ENCODE results near the gene SEMG2. TPM values are rescaled to one million over a fixed set of nuclear protein-coding genes. Genes with fewer than 3 reads are reported as not detected.

The SEMG2 gene
- total and polyA plus RNA-seq, 9 of the 15 experiments (the other 6 are each of a cell fraction or from before 2014, with no cell fraction given): not detected

GRCh38 chr20:45230631-45231030 is 9.5 kb downstream of the SEMG2 start (continued):
- TF ChIP-seq ETV6 (IDR thresholded peaks at IDR 0.05; ENCODE audit: borderline replicate concordance in 1 of 2, low read depth in 2 of 2, low read length in 1 of 2) (no peak), ETV6 (CRISPR knock-in tag; IDR thresholded peaks at IDR 0.05; ENCODE audit: borderline replicate concordance) (no peak), FOXP1 (CRISPR knock-in tag; IDR thresholded peaks at IDR 0.05) (no peak), KLF1 (tag; IDR thresholded peaks at IDR 0.05) (no peak), NFIC (IDR thresholded peaks at IDR 0.05) (no peak), NKRF (IDR thresholded peaks at IDR 0.05; ENCODE audit: borderline replicate concordance) (no peak), ZNF133 (CRISPR knock-in tag; IDR thresholded peaks at IDR 0.05) (no peak), GABPA (tag; conservative IDR thresholded peaks at IDR 0.05; ENCODE audit: low read depth) (peak; percentile 60), NR2C1 (IDR thresholded peaks at IDR 0.05) (peak; percentile 93), NR2C1 (tag; IDR thresholded peaks at IDR 0.05) (peak; percentile 94)
- TF ChIP-seq, protein P1, sequence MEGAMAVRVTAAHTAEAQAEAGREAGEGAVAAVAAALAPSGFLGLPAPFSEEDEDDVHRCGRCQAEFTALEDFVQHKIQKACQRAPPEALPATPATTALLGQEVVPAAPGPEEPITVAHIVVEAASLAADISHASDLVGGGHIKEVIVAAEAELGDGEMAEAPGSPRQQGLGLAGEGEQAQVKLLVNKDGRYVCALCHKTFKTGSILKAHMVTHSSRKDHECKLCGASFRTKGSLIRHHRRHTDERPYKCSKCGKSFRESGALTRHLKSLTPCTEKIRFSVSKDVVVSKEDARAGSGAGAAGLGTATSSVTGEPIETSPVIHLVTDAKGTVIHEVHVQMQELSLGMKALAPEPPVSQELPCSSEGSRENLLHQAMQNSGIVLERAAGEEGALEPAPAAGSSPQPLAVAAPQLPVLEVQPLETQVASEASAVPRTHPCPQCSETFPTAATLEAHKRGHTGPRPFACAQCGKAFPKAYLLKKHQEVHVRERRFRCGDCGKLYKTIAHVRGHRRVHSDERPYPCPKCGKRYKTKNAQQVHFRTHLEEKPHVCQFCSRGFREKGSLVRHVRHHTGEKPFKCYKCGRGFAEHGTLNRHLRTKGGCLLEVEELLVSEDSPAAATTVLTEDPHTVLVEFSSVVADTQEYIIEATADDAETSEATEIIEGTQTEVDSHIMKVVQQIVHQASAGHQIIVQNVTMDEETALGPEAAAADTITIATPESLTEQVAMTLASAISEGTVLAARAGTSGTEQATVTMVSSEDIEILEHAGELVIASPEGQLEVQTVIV (CRISPR knock-in tag; IDR thresholded peaks at IDR 0.05; ENCODE audit: borderline replicate concordance): no peak
- TF ChIP-seq, protein P2, sequence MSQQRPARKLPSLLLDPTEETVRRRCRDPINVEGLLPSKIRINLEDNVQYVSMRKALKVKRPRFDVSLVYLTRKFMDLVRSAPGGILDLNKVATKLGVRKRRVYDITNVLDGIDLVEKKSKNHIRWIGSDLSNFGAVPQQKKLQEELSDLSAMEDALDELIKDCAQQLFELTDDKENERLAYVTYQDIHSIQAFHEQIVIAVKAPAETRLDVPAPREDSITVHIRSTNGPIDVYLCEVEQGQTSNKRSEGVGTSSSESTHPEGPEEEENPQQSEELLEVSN (IDR thresholded peaks at IDR 0.05; ENCODE audit: borderline replicate concordance in 1 of 2, extremely low read depth in 1 of 2, insufficient read depth in 1 of 2, insufficient read length in 1 of 2, low read depth in 1 of 2, low read length in 1 of 2, poor library complexity in 1 of 2, severe bottlenecking in 1 of 2): no peak
- TF ChIP-seq, protein P3, sequence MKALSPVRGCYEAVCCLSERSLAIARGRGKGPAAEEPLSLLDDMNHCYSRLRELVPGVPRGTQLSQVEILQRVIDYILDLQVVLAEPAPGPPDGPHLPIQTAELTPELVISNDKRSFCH (CRISPR knock-in tag; IDR thresholded peaks at IDR 0.05): no peak
- TF ChIP-seq, protein P3 (tag; IDR thresholded peaks at IDR 0.05): no peak
- TF ChIP-seq, protein P4, sequence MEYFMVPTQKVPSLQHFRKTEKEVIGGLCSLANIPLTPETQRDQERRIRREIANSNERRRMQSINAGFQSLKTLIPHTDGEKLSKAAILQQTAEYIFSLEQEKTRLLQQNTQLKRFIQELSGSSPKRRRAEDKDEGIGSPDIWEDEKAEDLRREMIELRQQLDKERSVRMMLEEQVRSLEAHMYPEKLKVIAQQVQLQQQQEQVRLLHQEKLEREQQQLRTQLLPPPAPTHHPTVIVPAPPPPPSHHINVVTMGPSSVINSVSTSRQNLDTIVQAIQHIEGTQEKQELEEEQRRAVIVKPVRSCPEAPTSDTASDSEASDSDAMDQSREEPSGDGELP (CRISPR knock-in tag; IDR thresholded peaks at IDR 0.05; ENCODE audit: borderline replicate concordance): no peak
